Loucy (cell line): ENCODE results near the gene SPSB1.

ENCODE experiments used
- H2AFZ ChIP-seq: fragments of 200-600 bp; sonication (generic); 2 replicates; pipeline ENCODE4 v1.6.0; 2016; ENCODE audit warnings: antibody characterized with exemption, mild to moderate bottlenecking, low read length, moderate library complexity
- H3F3A ChIP-seq: fragments of 200-600 bp; 2 replicates; pipeline ENCODE4 v1.6.0; 2016; ENCODE audit warnings: antibody characterized with exemption, low read depth, mild to moderate bottlenecking
- H3K27me3 ChIP-seq: fragments of 200-600 bp; sonication (generic); 2 replicates; pipeline ENCODE4 v1.6.1; 2014; ENCODE audit warnings: low read length, mild to moderate bottlenecking; ENCODE audit not compliant: insufficient read depth, poor library complexity, severe bottlenecking
- H3K36me3 ChIP-seq: fragments of 200-600 bp; sonication (generic); 2 replicates; pipeline ENCODE4 v1.6.1; 2016; ENCODE audit warnings: low read length; ENCODE audit not compliant: insufficient read depth
- H3K4me1 ChIP-seq: fragments of 200-600 bp; sonication (generic); 2 replicates; pipeline ENCODE4 v1.5.1; 2014; ENCODE audit warnings: low read length, mild to moderate bottlenecking; ENCODE audit not compliant: insufficient read depth, poor library complexity, severe bottlenecking
- H3K4me2 ChIP-seq: fragments of 200-600 bp; sonication (generic); 2 replicates; pipeline ENCODE4 v1.6.0; 2014; ENCODE audit warnings: antibody characterized with exemption, low read length, low read depth, mild to moderate bottlenecking; ENCODE audit not compliant: poor library complexity, severe bottlenecking
- H3K4me3 ChIP-seq: fragments of 200-600 bp; sonication (generic); 2 replicates; pipeline ENCODE4 v1.5.1; 2014; ENCODE audit warnings: low read length, mild to moderate bottlenecking, mixed read lengths; ENCODE audit not compliant: poor library complexity, severe bottlenecking
- H3K79me2 ChIP-seq: fragments of 200-600 bp; sonication (generic); 2 replicates; pipeline ENCODE4 v1.6.1; 2014; ENCODE audit warnings: low read length; ENCODE audit not compliant: insufficient read depth
- H3K9ac ChIP-seq: fragments of 200-600 bp; sonication (generic); 2 replicates; pipeline ENCODE4 v1.6.0; 2014; ENCODE audit warnings: mild to moderate bottlenecking, low read depth, low read length, moderate library complexity; ENCODE audit not compliant: poor library complexity, severe bottlenecking
- H3K9me2 ChIP-seq: fragments of 200-600 bp; sonication (generic); replicated peaks from 2 replicates; pipeline ENCODE4 v1.6.1; 2016; ENCODE audit warnings: low read depth, low read length, mixed read lengths
- H3K9me3 ChIP-seq: fragments of 200-600 bp; sonication (generic); 2 replicates; pipeline ENCODE4 v1.6.1; 2014; ENCODE audit warnings: mild to moderate bottlenecking, antibody characterized with exemption, low read length, low read depth; ENCODE audit not compliant: insufficient read depth
- H4K20me1 ChIP-seq: fragments of 200-600 bp; sonication (generic); 2 replicates; pipeline ENCODE4 v1.6.0; 2014; ENCODE audit warnings: antibody characterized with exemption, low read length, mild to moderate bottlenecking; ENCODE audit not compliant: insufficient read depth, poor library complexity, severe bottlenecking
- EZH2phosphoT487 ChIP-seq: fragments of 200-600 bp; IDR thresholded peaks from 2 replicates; pipeline ENCODE4 v1.6.1; 2018; ENCODE audit warnings: antibody characterized with exemption, mild to moderate bottlenecking, moderate library complexity, borderline replicate concordance
- TF ChIP-seq, protein P1 (sequence below): fragments of 200-600 bp; sonication (generic); conservative IDR thresholded peaks from 2 replicates; pipeline ENCODE4 v1.5.1; 2014; ENCODE audit warnings: mild to moderate bottlenecking, antibody characterized with exemption, low read length

SPSB1 gene

GRCh38 chr1:9413071-9413876 is 120.6 kb downstream of the SPSB1 start:
- TF ChIP-seq EZH2phosphoT487: no peak
- TF ChIP-seq, protein P1, sequence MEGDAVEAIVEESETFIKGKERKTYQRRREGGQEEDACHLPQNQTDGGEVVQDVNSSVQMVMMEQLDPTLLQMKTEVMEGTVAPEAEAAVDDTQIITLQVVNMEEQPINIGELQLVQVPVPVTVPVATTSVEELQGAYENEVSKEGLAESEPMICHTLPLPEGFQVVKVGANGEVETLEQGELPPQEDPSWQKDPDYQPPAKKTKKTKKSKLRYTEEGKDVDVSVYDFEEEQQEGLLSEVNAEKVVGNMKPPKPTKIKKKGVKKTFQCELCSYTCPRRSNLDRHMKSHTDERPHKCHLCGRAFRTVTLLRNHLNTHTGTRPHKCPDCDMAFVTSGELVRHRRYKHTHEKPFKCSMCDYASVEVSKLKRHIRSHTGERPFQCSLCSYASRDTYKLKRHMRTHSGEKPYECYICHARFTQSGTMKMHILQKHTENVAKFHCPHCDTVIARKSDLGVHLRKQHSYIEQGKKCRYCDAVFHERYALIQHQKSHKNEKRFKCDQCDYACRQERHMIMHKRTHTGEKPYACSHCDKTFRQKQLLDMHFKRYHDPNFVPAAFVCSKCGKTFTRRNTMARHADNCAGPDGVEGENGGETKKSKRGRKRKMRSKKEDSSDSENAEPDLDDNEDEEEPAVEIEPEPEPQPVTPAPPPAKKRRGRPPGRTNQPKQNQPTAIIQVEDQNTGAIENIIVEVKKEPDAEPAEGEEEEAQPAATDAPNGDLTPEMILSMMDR: no peak
- Histone ChIP-seq H3F3A (peaks cover 21% of the 10 kb centered on the region), H3K4me1 (peaks cover 67% of the 10 kb centered on the region), H2AFZ (no peak overlapping the region), H3K36me3 (no peaks in the 10 kb centered on the region), H4K20me1 (no peaks in the 10 kb centered on the region), H3K9me3 (no peaks in the 10 kb centered on the region), H3K27me3 (no peaks in the 10 kb centered on the region), H3K9ac (peak overlapping the region; percentile 87), H3K9me2 (no peaks in the 10 kb centered on the region), H3K79me2 (peaks cover 19% of the 10 kb centered on the region; the same call in 1 of the 2 replicates), H3K4me2 (peak overlapping the region; percentile 80), H3K4me3 (peak overlapping the region; percentile 65)

- Histone ChIP-seq H3F3A (peaks cover 21% of the 10 kb centered on the region), H2AFZ (no peak overlapping the region), H3K9me3 (no peaks in the 10 kb centered on the region), H3K27me3 (no peaks in the 10 kb centered on the region), H3K9ac (peak overlapping the region; percentile 87), H3K4me2 (peak overlapping the region; percentile 80), H3K36me3 (no peaks in the 10 kb centered on the region), H3K9me2 (no peaks in the 10 kb centered on the region), H3K4me3 (peak overlapping the region; percentile 65), H3K79me2 (peaks cover 19% of the 10 kb centered on the region; the same call in 1 of the 2 replicates), H3K4me1 (peaks cover 72% of the 10 kb centered on the region), H4K20me1 (no peaks in the 10 kb centered on the region)
- TF ChIP-seq, protein P1: no peak
- no peak for TF ChIP-seq EZH2phosphoT487
These were observed 121.2 kb downstream of the SPSB1 start for GRCh38 chr1:9413877-9414213.

GRCh38 chr1:9416506-9416905 is 123.8 kb downstream of the SPSB1 start:
- H3K27me3 ChIP-seq: no peaks in the 10 kb centered on the region
- H3K9me3 ChIP-seq: no peaks in the 10 kb centered on the region
- peaks cover 82% of the 10 kb centered on the region for H3K4me1 ChIP-seq
- no peak overlapping the region for H3K4me3 ChIP-seq
- no peaks in the 10 kb centered on the region for H3K36me3 ChIP-seq
- TF ChIP-seq, protein P1: no peak
- TF ChIP-seq EZH2phosphoT487: no peak
- H3K4me2 ChIP-seq: no peak overlapping the region
- H3K79me2 ChIP-seq: peaks cover 19% of the 10 kb centered on the region; the same call in 1 of the 2 replicates
- no peak overlapping the region for H2AFZ ChIP-seq
- no peaks in the 10 kb centered on the region for H4K20me1 ChIP-seq
- no peaks in the 10 kb centered on the region for H3K9me2 ChIP-seq
- peaks cover 18% of the 10 kb centered on the region for H3F3A ChIP-seq
- H3K9ac ChIP-seq: peak overlapping the region; percentile 12
